HG03196 (cell line): ENCODE measurements around the gene OSBPL5.

Source experiments
- ATAC-seq: cut with Tn5 transposase; IDR thresholded peaks from one replicate; pipeline ENCODE4 v1.9.1; 2021; ENCODE audit not compliant: unreplicated experiment

Gene OSBPL5

GRCh38 chr11:3164552-3165151 lies 458 bp downstream of the OSBPL5 start:
- ATAC-seq, result no peak

GRCh38 chr11:3164138-3164551 lies 965 bp downstream of the OSBPL5 start:
- ATAC-seq, result no peak

DNA sequence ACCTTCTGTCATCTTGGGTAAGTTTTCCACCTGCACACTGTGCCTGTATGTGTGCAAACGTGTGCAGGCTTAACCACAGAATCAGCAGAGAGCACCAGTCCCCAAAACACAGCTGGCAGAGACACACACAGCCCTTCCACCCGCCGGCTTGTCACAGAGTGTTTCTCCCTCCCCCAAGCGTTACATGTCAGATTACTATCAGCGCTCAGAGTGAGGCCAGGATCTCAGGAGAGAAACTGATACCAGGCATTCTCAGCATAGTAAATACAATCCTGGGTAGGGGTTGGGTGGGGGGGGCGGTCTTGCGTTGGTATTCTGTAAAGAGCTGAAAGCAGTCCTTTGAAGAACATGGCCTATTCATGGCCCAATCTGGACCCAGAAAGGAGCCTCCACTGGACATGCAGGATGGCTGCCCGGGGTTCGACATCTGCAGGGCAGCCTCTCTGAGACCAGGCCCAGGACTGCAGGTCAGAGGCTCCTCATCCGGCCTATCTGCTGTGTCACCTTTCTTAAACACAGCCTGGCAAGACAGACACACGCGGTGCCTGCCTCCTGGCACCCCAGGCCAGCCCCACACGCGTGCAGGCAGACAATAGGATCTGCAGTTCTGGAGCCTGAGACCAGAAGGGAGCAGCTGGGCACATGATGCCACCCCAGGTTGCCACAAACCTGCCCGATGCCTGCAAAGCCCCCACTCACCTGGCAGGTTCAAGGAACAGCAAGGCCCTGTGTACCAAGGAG lies 1.7 kb downstream of the OSBPL5 start:
- no peak for ATAC-seq

GRCh38 chr11:3162410-3163240 lies 2.5 kb downstream of the OSBPL5 start:
- no peak for ATAC-seq

DNA sequence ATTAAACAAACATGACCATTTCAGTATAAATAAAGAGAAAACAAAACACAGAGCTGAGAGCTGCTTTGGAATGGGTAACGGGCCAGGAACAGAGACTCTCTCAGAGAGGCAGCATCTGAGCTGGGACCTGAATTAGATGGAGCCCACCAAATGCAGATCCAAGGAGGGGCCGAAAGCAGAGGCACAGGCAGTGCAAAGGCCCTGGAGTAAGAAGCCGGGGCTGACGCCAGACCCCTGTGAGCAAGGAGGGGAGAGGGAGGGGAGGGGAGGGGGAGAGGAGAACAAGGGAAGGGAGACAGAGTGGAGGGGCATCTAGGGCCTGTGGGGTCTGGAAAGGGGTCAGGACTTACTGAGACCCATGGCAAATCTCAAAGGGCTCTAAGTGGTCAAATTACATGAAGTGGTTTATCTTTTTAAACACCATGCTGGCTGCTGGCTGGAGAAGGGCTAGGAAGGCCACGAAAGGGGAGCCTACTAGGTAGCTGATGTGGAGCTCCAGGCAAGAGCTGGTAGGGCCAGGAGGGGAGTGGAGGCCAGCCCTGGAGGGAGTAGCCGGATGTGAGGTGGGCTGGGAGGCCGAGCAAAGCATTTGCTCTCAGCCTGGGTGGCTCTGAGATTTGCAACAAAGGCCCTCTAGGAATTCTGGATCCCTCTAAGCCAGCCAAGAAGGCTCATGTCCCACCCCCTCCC lies 3.2 kb downstream of the OSBPL5 start:
- no peak for ATAC-seq

DNA sequence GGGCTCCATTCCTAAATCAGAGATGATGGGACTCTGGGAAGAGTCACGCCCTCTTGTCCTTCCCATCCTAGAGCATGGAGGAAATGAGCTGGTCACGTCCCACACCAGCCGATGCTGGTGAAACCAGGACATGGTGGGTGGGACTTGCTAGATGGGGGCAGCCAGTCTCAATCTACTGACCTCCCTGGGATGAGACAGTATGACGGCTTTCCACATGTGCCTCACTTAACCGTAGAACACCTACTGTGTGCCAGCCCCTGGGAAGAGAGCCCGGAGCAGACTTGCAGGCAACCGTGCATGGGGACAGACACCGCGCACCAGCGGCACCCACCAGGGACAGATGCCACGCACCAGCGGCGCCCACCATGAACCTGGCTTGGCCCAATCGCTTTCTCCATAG lies 3.8 kb downstream of the OSBPL5 start:
- ATAC-seq, result no peak

GRCh38 chr11:3160252-3161031 lies 4.7 kb downstream of the OSBPL5 start:
- ATAC-seq, result no peak

- no peak for ATAC-seq
These were observed 5.6 kb downstream of the OSBPL5 start for GRCh38 chr11:3159296-3160190.

GRCh38 chr11:3158821-3159220 lies 6.3 kb downstream of the OSBPL5 start:
- ATAC-seq, result no peak

DNA sequence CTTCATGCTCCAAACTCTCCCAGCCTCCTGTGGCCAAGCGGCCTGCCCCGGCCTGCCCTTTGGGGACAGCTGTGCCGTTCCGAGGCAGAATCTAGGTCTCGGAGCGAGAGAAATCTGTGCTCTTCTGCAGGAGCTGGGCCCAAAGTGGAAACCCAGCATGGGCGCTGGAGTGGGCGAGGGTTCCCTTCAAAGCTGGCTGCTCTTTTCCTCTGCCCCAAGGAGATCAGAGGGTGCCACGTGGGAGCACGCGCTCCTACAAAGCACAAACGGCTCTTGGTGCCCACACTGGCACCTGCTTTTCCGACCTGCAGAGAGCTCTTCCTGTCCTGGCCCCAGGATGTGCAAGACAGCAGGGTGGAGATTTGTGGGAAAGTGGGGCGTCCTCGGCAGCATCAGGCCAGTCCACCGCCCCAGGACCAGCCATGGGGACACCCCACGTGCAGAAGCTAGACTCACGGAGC lies 6.9 kb downstream of the OSBPL5 start:
- ATAC-seq, result no peak

DNA sequence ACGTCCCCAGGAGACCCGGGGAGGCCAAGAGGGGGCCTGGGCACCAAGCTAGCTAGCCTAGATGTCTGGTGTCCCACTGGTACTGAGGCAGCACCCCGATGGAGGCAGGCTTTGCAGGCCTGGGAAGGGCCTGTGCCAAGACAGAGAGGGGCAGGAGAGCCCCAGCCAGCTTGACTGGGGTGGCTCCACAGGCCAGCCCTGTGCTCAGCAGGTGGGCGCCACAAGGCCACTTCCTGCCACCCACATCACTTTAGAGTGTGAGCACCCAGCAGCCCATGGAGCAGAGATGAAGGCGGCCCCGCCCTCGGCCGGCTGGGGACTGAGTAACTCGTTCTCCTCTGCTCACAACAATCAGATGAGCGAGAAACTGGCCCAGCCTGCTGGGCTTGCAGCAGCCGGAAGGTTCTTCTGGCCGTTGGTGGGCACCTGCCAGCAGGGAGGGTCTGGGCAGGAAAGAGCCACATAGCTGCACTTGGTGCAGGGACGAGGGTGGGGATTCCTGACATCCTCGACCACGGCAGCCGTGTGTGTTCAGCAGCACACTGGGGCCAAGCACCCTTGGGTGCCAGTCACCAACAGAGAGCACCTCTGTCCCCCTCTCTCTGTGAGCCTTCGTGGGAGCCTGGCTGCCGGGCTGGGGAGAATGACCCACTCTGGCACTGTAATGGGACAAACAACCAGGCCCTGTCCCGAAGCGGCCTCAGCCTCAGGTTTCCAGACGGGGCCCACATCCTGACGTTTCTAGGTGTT lies 7.6 kb downstream of the OSBPL5 start:
- ATAC-seq, result no peak

DNA sequence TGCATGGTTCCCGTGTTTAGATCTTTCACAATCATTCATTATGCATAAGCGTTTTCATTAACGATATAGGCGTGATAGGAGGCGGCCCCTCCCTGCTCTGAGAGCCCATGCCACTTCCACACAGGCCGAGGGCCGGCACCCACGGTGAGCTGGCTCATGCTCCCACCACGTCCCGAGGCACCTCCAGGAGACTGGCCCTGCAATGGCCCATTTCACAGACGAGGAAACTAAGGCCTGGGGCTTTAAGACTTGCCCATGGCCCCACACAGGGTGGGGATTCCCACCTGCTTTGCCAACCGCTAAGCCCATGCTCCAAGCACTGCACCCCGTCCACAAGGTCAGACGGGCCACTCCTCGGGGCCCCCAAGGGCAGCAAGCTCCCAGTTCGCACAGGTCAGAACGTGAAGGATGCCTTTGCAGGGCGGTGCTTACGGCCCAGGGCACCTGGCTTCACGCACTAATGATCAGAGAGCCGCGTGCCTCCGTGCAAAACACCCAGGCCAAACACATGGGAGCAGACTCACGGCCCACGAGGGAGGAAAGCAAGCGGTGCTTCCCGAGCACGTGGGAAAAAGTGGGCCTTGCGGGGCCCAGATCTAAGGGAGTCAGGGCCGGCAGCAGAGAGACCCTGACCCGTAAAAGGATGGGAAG lies 8.3 kb downstream of the OSBPL5 start:
- no peak for ATAC-seq

DNA sequence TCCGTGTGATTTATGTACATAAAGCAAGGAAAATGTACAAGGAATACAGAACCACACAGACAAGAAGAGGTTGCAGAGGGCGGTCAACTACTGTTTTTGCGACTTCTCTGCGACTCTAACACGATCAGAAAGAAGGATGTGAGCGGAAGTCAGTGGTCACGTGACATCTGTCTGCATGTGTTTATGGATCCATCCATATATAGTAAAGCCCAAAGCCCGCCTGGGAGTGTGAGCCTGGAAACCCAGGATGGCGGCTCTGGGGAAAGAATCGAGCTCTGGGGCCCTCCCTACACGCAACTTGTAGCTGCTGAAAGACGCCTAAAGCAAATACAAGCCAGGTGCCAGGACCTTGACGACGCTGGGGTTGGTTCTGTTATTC lies 8.8 kb downstream of the OSBPL5 start:
- ATAC-seq, result no peak

GRCh38 chr11:3155691-3156258 lies 9.3 kb downstream of the OSBPL5 start:
- ATAC-seq, result no peak

DNA sequence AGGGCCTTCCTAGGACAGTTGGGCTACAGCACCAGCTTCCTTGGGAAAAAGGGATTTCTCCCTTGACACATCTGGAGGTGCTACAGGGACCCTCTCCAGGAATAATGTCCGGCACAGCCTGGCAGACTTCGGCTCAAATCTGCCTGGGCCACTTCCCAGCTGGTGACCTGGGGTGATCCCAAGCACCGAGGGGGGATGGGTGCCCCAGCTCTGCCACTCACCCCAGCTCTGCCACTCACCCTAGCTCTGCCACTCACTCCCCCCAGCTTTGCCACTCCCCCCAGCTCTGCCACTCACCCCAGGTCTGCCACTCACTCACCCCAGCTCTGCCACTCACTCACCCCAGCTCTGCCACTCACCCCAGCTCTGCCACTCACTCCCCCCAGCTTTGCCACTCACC lies 9.9 kb downstream of the OSBPL5 start:
- ATAC-seq, result no peak

- ATAC-seq, result no peak
These were observed 11.0 kb downstream of the OSBPL5 start for GRCh38 chr11:3154001-3154599.

DNA sequence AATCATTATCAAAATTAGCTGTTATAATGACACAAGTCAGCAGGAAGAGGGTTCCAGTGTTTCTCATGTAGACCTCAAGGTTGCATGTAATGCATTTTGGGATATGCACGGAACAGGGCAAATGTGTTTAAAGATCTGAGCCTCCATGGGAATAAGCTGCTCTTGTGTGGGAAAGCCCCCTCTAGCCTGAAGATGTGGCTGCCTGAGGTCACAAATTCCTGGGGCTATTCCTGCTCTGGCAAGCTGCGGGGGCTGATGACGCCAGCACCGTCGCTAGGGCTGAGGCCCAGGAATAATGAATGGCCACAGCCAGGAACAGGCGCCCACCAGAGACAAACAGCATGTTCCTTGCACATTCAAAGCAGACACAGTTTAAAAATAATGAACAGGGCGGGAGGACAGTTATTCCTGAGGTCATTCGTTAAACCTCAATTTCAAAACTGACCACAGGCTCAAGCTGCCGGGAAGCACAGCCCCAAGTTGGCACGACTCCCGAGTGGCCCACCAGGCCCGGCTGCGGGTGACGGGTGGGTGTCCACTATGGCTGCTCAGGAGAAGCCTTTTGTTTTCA lies 11.7 kb downstream of the OSBPL5 start:
- no peak for ATAC-seq
